ENCODE data around the gene SYS1.
"Not testable (repeated sequence)": the region's sequence is repeated elsewhere in the genome, so short reads cannot be mapped to it uniquely, and the experiment has no call there.

Gene SYS1

DNA sequence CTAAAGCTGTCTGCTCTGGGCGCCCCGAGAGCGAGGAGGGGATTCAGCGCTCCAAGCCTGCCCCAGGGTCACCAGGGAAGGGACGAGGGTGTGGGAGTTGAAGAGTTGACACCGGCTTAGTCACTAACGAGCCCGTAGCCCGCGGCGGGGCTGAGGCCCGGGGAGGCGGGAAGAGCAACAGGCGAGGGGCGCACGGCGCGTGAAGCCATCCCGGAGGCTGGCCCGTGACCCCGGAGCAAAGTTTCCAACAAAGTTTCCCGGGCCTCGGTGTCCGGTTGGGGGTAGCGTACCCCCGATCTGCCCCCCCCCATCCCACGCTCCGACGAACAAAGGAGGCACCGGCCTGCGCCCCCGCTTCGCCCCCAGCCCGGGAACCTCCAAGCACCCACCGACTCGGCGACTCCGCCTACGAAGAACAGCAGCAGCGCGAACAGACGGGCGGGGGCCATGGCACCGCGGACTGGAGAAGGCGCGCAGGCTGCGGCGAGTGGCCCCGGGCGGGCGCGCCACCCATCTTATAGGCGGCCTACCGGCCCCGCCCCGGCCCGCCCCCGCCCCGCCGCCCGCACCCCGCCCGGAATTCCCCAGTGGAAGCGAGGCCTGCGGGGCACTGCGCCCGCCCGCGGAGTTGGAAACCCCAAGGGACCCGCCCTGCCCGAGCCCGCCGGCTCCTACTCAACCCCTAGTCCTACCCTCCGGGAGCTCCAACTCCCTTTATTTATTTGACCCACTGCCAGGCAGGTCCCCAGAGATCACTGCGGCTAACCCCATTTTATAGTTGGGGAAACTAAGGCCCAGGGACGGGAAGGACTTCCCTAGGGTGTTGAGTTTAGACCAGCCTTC lies 14.8 kb upstream of the SYS1 start, which contains the start of gene SDC4:
Gene SDC4 (minus strand): TSS at position 489 of the 843 bp plus-strand sequence. CDS start 40 bp downstream, at position 449.
- H3K4me1 ChIP-seq (ENCODE audit: control insufficient read depth, insufficient read depth, low read length): peaks cover 44% of the 10 kb centered on the region
- peak within 1 kb of the TSS; percentile 84 for H3K4me2 ChIP-seq (ENCODE audit: low read length)
- H3K9ac ChIP-seq (ENCODE audit: low read depth, low read length): peak within 1 kb of the TSS; percentile 97
- peak within 1 kb of the TSS; percentile 92 for H3K4me3 ChIP-seq (ENCODE audit: low read length)
- no peaks in the 10 kb centered on the region for H3K27me3 ChIP-seq (ENCODE audit: control insufficient read depth, insufficient read depth, low read length)
- peaks cover 23% of the 10 kb centered on the region for H3K36me3 ChIP-seq (ENCODE audit: insufficient read depth, low read length)
- H3K9me3 ChIP-seq (replicated peaks; ENCODE audit: low read length): no peaks in the 10 kb centered on the region

DNA sequence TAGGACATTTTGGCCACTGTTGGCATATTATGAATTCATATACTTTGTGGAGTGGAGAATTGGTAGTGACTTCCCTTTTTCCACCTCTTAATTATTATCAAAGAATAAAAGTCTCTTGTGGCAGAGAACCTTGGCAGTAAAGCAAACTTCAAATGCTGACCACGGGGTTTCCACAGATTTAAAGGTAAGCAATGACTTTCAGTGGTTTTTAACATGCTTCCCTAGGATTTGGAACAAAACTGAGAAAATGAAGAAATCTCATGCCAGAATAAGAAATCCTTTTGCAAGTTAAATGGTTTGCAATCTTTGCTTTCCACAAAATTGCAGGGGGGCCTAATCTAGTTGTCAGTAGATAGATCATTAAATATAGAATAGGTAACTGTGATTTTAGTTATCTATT lies 12.7 kb upstream of the SYS1 start:
- Histone ChIP-seq H3K4me2 (ENCODE audit: low read length) (no peak overlapping the region), H3K4me1 (ENCODE audit: control insufficient read depth, insufficient read depth, low read length) (peaks cover 39% of the 10 kb centered on the region), H3K4me3 (ENCODE audit: low read length) (no peak overlapping the region), H3K36me3 (ENCODE audit: insufficient read depth, low read length) (peaks cover 11% of the 10 kb centered on the region), H3K9me3 (replicated peaks; ENCODE audit: low read length) (no peaks in the 10 kb centered on the region), H3K27me3 (ENCODE audit: control insufficient read depth, insufficient read depth, low read length) (no peaks in the 10 kb centered on the region), H3K9ac (ENCODE audit: low read depth, low read length) (no peak overlapping the region)

- H3K9me3 ChIP-seq (replicated peaks; ENCODE audit: low read length); H3K36me3 ChIP-seq (ENCODE audit: insufficient read depth, low read length); H3K4me3 ChIP-seq (ENCODE audit: low read length); H3K9ac ChIP-seq (ENCODE audit: low read depth, low read length); H3K27me3 ChIP-seq (ENCODE audit: control insufficient read depth, insufficient read depth, low read length); H3K4me2 ChIP-seq (ENCODE audit: low read length): not testable (repeated sequence)
- H3K4me1 ChIP-seq (ENCODE audit: control insufficient read depth, insufficient read depth, low read length): peaks cover 39% of the 10 kb centered on the region
These were observed 12.2 kb upstream of the SYS1 start for GRCh38 chr20:45350795-45351194.

DNA sequence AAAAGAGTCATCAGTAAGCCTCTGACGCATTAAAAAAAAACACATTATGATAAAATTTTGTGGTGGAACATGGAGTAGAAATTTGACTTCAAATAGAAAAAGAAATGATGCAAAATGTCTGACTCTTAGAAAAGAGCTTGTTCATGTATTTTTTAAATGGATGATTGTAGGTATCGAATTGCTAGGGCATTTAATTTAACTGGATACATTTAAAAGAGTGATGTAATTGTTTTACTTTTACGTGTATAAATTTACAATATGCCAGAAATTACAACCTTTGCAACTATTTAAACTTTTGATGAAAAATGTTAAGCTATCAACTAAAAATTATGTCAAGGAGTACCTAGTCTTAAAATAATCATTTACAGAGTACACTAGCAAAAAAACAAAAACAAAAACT lies 10.2 kb upstream of the SYS1 start:
- Histone ChIP-seq H3K4me3 (ENCODE audit: low read length) (no peak overlapping the region), H3K9ac (ENCODE audit: low read depth, low read length) (no peak overlapping the region), H3K27me3 (ENCODE audit: control insufficient read depth, insufficient read depth, low read length) (no peaks in the 10 kb centered on the region), H3K4me2 (ENCODE audit: low read length) (no peak overlapping the region), H3K9me3 (replicated peaks; ENCODE audit: low read length) (no peaks in the 10 kb centered on the region), H3K4me1 (ENCODE audit: control insufficient read depth, insufficient read depth, low read length) (peaks cover 40% of the 10 kb centered on the region), H3K36me3 (ENCODE audit: insufficient read depth, low read length) (no peaks in the 10 kb centered on the region)

DNA sequence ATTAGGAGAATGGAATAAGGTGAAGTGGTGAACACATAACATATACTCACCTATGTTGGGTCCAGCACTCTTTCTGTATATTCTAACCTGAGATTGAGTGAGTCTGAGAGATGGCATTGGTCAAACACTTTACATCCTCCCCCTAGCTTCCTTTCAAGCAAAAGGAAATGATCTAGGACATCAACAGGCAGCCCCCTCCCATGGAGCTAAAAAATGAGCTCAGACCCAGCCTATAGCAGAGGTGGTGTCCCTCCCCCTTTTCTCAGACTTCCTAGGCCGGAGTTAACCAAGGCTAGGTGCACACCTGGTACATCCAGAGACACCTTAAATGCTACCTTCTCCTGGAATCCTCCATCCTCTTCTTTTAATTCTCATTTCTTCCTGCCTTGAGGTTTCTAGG lies 9.2 kb upstream of the SYS1 start:
- Histone ChIP-seq H3K4me1 (ENCODE audit: control insufficient read depth, insufficient read depth, low read length) (peaks cover 46% of the 10 kb centered on the region), H3K36me3 (ENCODE audit: insufficient read depth, low read length) (no peaks in the 10 kb centered on the region), H3K9ac (ENCODE audit: low read depth, low read length) (no peak overlapping the region), H3K4me2 (ENCODE audit: low read length) (no peak overlapping the region), H3K9me3 (replicated peaks; ENCODE audit: low read length) (no peaks in the 10 kb centered on the region), H3K4me3 (ENCODE audit: low read length) (no peak overlapping the region), H3K27me3 (ENCODE audit: control insufficient read depth, insufficient read depth, low read length) (no peaks in the 10 kb centered on the region)

DNA sequence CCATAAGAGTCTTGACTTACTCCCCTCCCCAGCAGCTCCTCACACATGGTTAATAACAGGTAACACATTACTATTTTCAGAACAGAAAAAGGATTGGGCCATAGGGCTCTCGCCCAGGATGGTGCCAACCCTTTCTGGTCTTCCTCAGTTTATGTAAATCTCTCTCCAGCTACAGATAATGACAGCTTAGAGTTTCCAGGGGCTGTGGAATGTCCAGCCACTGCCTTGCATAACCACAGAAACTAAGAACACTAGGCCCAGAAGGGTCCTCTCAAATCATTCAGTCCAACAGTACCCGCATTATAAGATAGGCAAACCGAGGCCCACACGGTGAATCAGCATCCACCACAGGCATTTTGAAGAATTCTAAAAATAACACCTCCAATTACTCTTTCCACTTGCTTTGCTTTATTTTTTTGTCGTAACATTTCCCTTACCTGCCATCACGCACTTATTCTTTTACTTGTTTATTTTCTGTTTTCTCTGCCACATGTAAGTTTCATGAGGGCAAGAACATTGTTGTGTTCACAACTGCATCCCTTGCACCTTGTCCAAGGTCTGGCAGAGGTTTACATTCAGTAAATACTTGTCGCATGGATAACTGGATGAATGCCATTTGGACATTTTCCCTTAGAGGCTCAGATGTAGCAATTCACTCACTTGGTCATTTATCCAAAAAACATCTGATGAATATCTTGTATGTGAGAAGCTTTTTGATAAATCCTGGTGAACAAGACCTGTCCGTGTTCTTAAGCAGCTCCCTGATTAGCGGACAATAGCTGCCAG lies 8.3 kb upstream of the SYS1 start:
- H3K9me3 ChIP-seq (replicated peaks; ENCODE audit: low read length): no peaks in the 10 kb centered on the region
- peak overlapping the region; percentile 0 for H3K4me3 ChIP-seq (ENCODE audit: low read length)
- H3K4me1 ChIP-seq (ENCODE audit: control insufficient read depth, insufficient read depth, low read length): peaks cover 51% of the 10 kb centered on the region
- H3K9ac ChIP-seq (ENCODE audit: low read depth, low read length): no peak overlapping the region
- H3K4me2 ChIP-seq (ENCODE audit: low read length): peak overlapping the region; percentile 38
- no peaks in the 10 kb centered on the region for H3K36me3 ChIP-seq (ENCODE audit: insufficient read depth, low read length)
- H3K27me3 ChIP-seq (ENCODE audit: control insufficient read depth, insufficient read depth, low read length): no peaks in the 10 kb centered on the region

GRCh38 chr20:45355209-45356084 lies 7.5 kb upstream of the SYS1 start:
- H3K9ac ChIP-seq (ENCODE audit: low read depth, low read length): no peak overlapping the region
- peaks cover 58% of the 10 kb centered on the region for H3K4me1 ChIP-seq (ENCODE audit: control insufficient read depth, insufficient read depth, low read length)
- H3K4me3 ChIP-seq (ENCODE audit: low read length): peak overlapping the region; percentile 0

GRCh38 chr20:45358282-45359068 lies 4.5 kb upstream of the SYS1 start:
- Histone ChIP-seq H3K9ac (ENCODE audit: low read depth, low read length) (peak overlapping the region; percentile 72), H3K9me3 (replicated peaks; ENCODE audit: low read length) (no peaks in the 10 kb centered on the region), H3K4me1 (ENCODE audit: control insufficient read depth, insufficient read depth, low read length) (peaks cover 68% of the 10 kb centered on the region), H3K4me2 (ENCODE audit: low read length) (peak overlapping the region; percentile 65), H3K27me3 (ENCODE audit: control insufficient read depth, insufficient read depth, low read length) (no peaks in the 10 kb centered on the region), H3K4me3 (ENCODE audit: low read length) (peak overlapping the region; percentile 10), H3K36me3 (ENCODE audit: insufficient read depth, low read length) (no peaks in the 10 kb centered on the region)

More at GRCh38 chr20:45355209-45356084, 7.5 kb upstream of the SYS1 start:
- H3K36me3 ChIP-seq (ENCODE audit: insufficient read depth, low read length): no peaks in the 10 kb centered on the region
- no peaks in the 10 kb centered on the region for H3K27me3 ChIP-seq (ENCODE audit: control insufficient read depth, insufficient read depth, low read length)
- peak overlapping the region; percentile 38 for H3K4me2 ChIP-seq (ENCODE audit: low read length)
- H3K9me3 ChIP-seq (replicated peaks; ENCODE audit: low read length): no peaks in the 10 kb centered on the region

DNA sequence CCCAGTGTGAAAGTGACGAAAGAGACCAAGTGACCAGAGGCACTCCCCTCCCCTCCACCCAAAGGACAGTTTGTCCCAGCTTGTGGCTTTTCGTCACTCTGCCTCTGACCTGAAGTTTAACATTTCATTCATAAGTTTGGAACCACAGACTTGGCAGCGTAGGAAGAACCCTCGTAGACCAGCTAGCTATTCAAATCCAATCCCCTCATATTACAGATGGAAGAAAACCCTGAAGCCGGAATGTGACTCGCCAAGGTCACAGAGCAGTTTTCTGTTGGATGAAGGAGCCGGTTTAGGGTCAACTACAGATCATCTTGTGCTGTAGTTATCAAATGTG lies 3.9 kb upstream of the SYS1 start:
- Histone ChIP-seq H3K4me3 (ENCODE audit: low read length) (peak overlapping the region; percentile 10), H3K9ac (ENCODE audit: low read depth, low read length) (peak overlapping the region; percentile 72), H3K4me2 (ENCODE audit: low read length) (peak overlapping the region; percentile 65), H3K27me3 (ENCODE audit: control insufficient read depth, insufficient read depth, low read length) (no peaks in the 10 kb centered on the region), H3K9me3 (replicated peaks; ENCODE audit: low read length) (no peaks in the 10 kb centered on the region), H3K4me1 (ENCODE audit: control insufficient read depth, insufficient read depth, low read length) (peaks cover 70% of the 10 kb centered on the region), H3K36me3 (ENCODE audit: insufficient read depth, low read length) (no peaks in the 10 kb centered on the region)

GRCh38 chr20:45359406-45360148 lies 3.4 kb upstream of the SYS1 start:
- H3K9me3 ChIP-seq (replicated peaks; ENCODE audit: low read length): no peaks in the 10 kb centered on the region
- no peaks in the 10 kb centered on the region for H3K36me3 ChIP-seq (ENCODE audit: insufficient read depth, low read length)
- peaks cover 66% of the 10 kb centered on the region for H3K4me1 ChIP-seq (ENCODE audit: control insufficient read depth, insufficient read depth, low read length)
- H3K4me3 ChIP-seq (ENCODE audit: low read length): peak overlapping the region; percentile 32
- no peaks in the 10 kb centered on the region for H3K27me3 ChIP-seq (ENCODE audit: control insufficient read depth, insufficient read depth, low read length)
- H3K9ac ChIP-seq (ENCODE audit: low read depth, low read length): peak overlapping the region; percentile 72
- H3K4me2 ChIP-seq (ENCODE audit: low read length): peak overlapping the region; percentile 65

Data from skeletal muscle satellite cell (primary cell).